Stimulated activated CD8-positive, alpha-beta memory T cell treated with anti-CD3 and anti-CD28 coated beads, Interleukin-7, amount 100 ng/mL, for 24 hours (primary cell): Measurements from ENCODE around the gene GNRHR.
A peak's percentile ranks its signal among the peaks of the same experiment; 100 is the strongest.
"Not testable (repeated sequence)": the region's sequence is repeated elsewhere in the genome, so short reads cannot be mapped to it uniquely, and the experiment has no call there.

Source experiments
- DNase-seq: peaks from one replicate; pipeline ENCODE4 v3.0.0-alpha.2; 2020; ENCODE audit warnings: low read depth

GNRHR gene

GRCh38 chr4:67727124-67727850 lies 26.9 kb downstream of the GNRHR start:
- no peak for DNase-seq

- DNase-seq: no peak
Measured at GRCh38 chr4:67725981-67726380, 28.2 kb downstream of the GNRHR start.

- no peak for DNase-seq
Measured at GRCh38 chr4:67725132-67725531, 29.1 kb downstream of the GNRHR start.

- no peak for DNase-seq
Measured at GRCh38 chr4:67723949-67724348, 30.2 kb downstream of the GNRHR start.

GRCh38 chr4:67723341-67723740 lies 30.8 kb downstream of the GNRHR start:
- DNase-seq: no peak

GRCh38 chr4:67721770-67722597 lies 32.2 kb downstream of the GNRHR start:
- no peak for DNase-seq

GRCh38 chr4:67721315-67721769 lies 32.8 kb downstream of the GNRHR start:
- DNase-seq: no peak

GRCh38 chr4:67719953-67720617 lies 34.1 kb downstream of the GNRHR start:
- DNase-seq: no peak

- no peak for DNase-seq
Measured at GRCh38 chr4:67718848-67719247, 35.3 kb downstream of the GNRHR start.

GRCh38 chr4:67717586-67717985 lies 36.6 kb downstream of the GNRHR start:
- DNase-seq: no peak

- no peak for DNase-seq
Measured at GRCh38 chr4:67714955-67715354, 39.2 kb downstream of the GNRHR start.

GRCh38 chr4:67714248-67714583 lies 40.0 kb downstream of the GNRHR start:
- DNase-seq: no peak

GRCh38 chr4:67713529-67714247 lies 40.5 kb downstream of the GNRHR start:
- DNase-seq: no peak

- no peak for DNase-seq
Measured at GRCh38 chr4:67712650-67713528, 41.3 kb downstream of the GNRHR start.

- DNase-seq: no peak
Measured at GRCh38 chr4:67712000-67712625, 42.1 kb downstream of the GNRHR start.

GRCh38 chr4:67706682-67707081 lies 47.5 kb downstream of the GNRHR start:
- DNase-seq: not testable (repeated sequence)

GRCh38 chr4:67704843-67705242 lies 49.3 kb downstream of the GNRHR start:
- no peak for DNase-seq

GRCh38 chr4:67702166-67702565 lies 52.0 kb downstream of the GNRHR start:
- DNase-seq: no peak

- no peak for DNase-seq
Measured at GRCh38 chr4:67701517-67701850, 52.7 kb downstream of the GNRHR start.

GRCh38 chr4:67700738-67701516 lies 53.3 kb downstream of the GNRHR start, which contains the start of gene UBA6:
Gene UBA6, minus strand, starts transcription at chr4:67701155. Its CDS starts 36 bp downstream, at chr4:67701119.
- DNase-seq: peak; percentile 93
